ENCODE data around the gene FEN1.

- TF ChIP-seq EZH2phosphoT487 (IDR thresholded peaks at IDR 0.05; ENCODE audit: insufficient read depth, low read depth) (no peak), EZH2 (IDR thresholded peaks at IDR 0.05; ENCODE audit: insufficient read depth, poor library complexity, severe bottlenecking) (no peak)
Observed at GRCh38 chr11:61773809-61774208, 18.9 kb upstream of the FEN1 start.

All from GM23248 (cell line).